Measurements from ENCODE around the gene ADGRA3. TPM values are rescaled to one million over a fixed set of nuclear protein-coding genes. Genes with fewer than 3 reads are reported as not detected.

ADGRA3 gene
- total and polyA plus RNA-seq, 2 of the 13 experiments (the other 11 are each of a cell fraction or from before 2014, with no cell fraction given): 32.2 to 40.8 TPM

DNA sequence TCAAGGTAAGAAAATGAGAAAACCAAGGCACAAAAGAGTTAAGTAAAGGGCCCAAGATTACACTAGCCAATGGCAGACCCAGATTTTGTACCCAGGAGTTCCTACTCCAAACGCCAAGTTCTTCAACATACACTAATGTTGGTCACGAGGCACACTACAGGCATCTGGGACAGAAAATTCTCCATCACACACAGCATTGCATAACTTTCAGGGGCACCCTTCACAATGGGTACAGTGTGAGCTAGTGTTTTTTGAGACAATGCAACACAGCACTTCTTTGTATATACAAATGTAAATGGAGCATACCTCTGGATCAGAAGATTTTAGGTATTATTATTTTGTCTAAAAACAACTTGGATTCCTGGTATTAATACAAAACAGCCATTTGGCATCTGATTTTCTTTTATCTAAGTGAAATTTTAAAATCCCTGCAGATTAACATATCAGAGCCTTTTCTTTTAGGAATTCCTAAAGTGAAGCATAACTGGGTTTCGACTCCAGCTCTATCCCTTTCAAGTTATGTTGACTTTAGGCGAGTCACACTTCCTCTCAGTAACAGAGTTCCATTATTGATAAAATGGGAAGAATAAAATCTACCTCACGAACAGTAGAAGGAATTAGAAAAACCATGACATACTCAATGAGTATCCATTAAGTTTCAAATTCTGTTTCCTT is 41.1 kb downstream of the ADGRA3 start (continued):
- peak; percentile 48; the same call in 1 of the 2 replicates for TF ChIP-seq ETV5 (CRISPR knock-in tag; IDR thresholded peaks at IDR 0.05; ENCODE audit: borderline replicate concordance)
- TF ChIP-seq, protein P1, sequence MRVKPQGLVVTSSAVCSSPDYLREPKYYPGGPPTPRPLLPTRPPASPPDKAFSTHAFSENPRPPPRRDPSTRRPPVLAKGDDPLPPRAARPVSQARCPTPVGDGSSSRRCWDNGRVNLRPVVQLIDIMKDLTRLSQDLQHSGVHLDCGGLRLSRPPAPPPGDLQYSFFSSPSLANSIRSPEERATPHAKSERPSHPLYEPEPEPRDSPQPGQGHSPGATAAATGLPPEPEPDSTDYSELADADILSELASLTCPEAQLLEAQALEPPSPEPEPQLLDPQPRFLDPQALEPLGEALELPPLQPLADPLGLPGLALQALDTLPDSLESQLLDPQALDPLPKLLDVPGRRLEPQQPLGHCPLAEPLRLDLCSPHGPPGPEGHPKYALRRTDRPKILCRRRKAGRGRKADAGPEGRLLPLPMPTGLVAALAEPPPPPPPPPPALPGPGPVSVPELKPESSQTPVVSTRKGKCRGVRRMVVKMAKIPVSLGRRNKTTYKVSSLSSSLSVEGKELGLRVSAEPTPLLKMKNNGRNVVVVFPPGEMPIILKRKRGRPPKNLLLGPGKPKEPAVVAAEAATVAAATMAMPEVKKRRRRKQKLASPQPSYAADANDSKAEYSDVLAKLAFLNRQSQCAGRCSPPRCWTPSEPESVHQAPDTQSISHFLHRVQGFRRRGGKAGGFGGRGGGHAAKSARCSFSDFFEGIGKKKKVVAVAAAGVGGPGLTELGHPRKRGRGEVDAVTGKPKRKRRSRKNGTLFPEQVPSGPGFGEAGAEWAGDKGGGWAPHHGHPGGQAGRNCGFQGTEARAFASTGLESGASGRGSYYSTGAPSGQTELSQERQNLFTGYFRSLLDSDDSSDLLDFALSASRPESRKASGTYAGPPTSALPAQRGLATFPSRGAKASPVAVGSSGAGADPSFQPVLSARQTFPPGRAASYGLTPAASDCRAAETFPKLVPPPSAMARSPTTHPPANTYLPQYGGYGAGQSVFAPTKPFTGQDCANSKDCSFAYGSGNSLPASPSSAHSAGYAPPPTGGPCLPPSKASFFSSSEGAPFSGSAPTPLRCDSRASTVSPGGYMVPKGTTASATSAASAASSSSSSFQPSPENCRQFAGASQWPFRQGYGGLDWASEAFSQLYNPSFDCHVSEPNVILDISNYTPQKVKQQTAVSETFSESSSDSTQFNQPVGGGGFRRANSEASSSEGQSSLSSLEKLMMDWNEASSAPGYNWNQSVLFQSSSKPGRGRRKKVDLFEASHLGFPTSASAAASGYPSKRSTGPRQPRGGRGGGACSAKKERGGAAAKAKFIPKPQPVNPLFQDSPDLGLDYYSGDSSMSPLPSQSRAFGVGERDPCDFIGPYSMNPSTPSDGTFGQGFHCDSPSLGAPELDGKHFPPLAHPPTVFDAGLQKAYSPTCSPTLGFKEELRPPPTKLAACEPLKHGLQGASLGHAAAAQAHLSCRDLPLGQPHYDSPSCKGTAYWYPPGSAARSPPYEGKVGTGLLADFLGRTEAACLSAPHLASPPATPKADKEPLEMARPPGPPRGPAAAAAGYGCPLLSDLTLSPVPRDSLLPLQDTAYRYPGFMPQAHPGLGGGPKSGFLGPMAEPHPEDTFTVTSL (CRISPR knock-in tag; IDR thresholded peaks at IDR 0.05; ENCODE audit: borderline replicate concordance): peak; percentile 83; the same call in 1 of the 2 replicates
- peak; percentile 65 for TF ChIP-seq BCL6 (CRISPR knock-in tag; IDR thresholded peaks at IDR 0.05)
- no peak for TF ChIP-seq ZNF232 (CRISPR knock-in tag; IDR thresholded peaks at IDR 0.05; ENCODE audit: borderline replicate concordance)
- no peak for TF ChIP-seq ATAD3A (CRISPR knock-in tag; IDR thresholded peaks at IDR 0.05)
- TF ChIP-seq, protein P2, sequence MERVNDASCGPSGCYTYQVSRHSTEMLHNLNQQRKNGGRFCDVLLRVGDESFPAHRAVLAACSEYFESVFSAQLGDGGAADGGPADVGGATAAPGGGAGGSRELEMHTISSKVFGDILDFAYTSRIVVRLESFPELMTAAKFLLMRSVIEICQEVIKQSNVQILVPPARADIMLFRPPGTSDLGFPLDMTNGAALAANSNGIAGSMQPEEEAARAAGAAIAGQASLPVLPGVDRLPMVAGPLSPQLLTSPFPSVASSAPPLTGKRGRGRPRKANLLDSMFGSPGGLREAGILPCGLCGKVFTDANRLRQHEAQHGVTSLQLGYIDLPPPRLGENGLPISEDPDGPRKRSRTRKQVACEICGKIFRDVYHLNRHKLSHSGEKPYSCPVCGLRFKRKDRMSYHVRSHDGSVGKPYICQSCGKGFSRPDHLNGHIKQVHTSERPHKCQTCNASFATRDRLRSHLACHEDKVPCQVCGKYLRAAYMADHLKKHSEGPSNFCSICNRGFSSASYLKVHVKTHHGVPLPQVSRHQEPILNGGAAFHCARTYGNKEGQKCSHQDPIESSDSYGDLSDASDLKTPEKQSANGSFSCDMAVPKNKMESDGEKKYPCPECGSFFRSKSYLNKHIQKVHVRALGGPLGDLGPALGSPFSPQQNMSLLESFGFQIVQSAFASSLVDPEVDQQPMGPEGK (CRISPR knock-in tag; IDR thresholded peaks at IDR 0.05): peak; percentile 41; the same call in 1 of the 2 replicates
- peak; percentile 45 for TF ChIP-seq POGZ (CRISPR knock-in tag; IDR thresholded peaks at IDR 0.05)
- TF ChIP-seq, protein P3, sequence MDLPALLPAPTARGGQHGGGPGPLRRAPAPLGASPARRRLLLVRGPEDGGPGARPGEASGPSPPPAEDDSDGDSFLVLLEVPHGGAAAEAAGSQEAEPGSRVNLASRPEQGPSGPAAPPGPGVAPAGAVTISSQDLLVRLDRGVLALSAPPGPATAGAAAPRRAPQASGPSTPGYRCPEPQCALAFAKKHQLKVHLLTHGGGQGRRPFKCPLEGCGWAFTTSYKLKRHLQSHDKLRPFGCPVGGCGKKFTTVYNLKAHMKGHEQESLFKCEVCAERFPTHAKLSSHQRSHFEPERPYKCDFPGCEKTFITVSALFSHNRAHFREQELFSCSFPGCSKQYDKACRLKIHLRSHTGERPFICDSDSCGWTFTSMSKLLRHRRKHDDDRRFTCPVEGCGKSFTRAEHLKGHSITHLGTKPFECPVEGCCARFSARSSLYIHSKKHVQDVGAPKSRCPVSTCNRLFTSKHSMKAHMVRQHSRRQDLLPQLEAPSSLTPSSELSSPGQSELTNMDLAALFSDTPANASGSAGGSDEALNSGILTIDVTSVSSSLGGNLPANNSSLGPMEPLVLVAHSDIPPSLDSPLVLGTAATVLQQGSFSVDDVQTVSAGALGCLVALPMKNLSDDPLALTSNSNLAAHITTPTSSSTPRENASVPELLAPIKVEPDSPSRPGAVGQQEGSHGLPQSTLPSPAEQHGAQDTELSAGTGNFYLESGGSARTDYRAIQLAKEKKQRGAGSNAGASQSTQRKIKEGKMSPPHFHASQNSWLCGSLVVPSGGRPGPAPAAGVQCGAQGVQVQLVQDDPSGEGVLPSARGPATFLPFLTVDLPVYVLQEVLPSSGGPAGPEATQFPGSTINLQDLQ (CRISPR knock-in tag; IDR thresholded peaks at IDR 0.05): no peak
- TF ChIP-seq MIER3 (CRISPR knock-in tag; IDR thresholded peaks at IDR 0.05; ENCODE audit: borderline replicate concordance): 0 out of 2 replicates have a peak, but pooled peaks have one; percentile 29
- peak; percentile 28; the same call in 1 of the 2 replicates for TF ChIP-seq NCOR1 (IDR thresholded peaks at IDR 0.05; ENCODE audit: borderline replicate concordance, low read length)
- 0 out of 2 replicates have a peak, but pooled peaks have one; percentile 29 for TF ChIP-seq DPF2 (CRISPR knock-in tag; IDR thresholded peaks at IDR 0.05; ENCODE audit: borderline replicate concordance, low read depth)
- TF ChIP-seq CREB1 (IDR thresholded peaks at IDR 0.05): no peak
- peak; percentile 49; the same call in 1 of the 2 replicates for TF ChIP-seq CREB1 (CRISPR knock-in tag; IDR thresholded peaks at IDR 0.05)
- peak; percentile 33 for TF ChIP-seq SAP130 (CRISPR knock-in tag; IDR thresholded peaks at IDR 0.05; ENCODE audit: low read depth)
- TF ChIP-seq FOXP1 (IDR thresholded peaks at IDR 0.05): no peak
- TF ChIP-seq FOXP1 (CRISPR knock-in tag; IDR thresholded peaks at IDR 0.05): peak; percentile 50; the same call in 1 of the 2 replicates
- 0 out of 2 replicates have a peak, but pooled peaks have one; percentile 27 for TF ChIP-seq THAP11 (CRISPR knock-in tag; IDR thresholded peaks at IDR 0.05)
- TF ChIP-seq, protein P4, sequence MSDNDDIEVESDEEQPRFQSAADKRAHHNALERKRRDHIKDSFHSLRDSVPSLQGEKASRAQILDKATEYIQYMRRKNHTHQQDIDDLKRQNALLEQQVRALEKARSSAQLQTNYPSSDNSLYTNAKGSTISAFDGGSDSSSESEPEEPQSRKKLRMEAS (IDR thresholded peaks at IDR 0.05): peak; percentile 28; the same call in 1 of the 2 replicates
- peak; percentile 42; the same call in 1 of the 2 replicates for TF ChIP-seq FOSL1 (CRISPR knock-in tag; IDR thresholded peaks at IDR 0.05; ENCODE audit: borderline replicate concordance)
- TF ChIP-seq HDAC1 (CRISPR knock-in tag; IDR thresholded peaks at IDR 0.05): peak; percentile 36; the same call in 1 of the 2 replicates
- 0 out of 2 replicates have a peak, but pooled peaks have one; percentile 24 for TF ChIP-seq SMAD3 (CRISPR knock-in tag; IDR thresholded peaks at IDR 0.05)
